MM.1S (cell line): ENCODE measurements around the gene CHAF1A.

Experiments
- DNase-seq: peaks from one replicate; pipeline ENCODE4 v3.0.0-alpha.2; 2015
- H2AFZ ChIP-seq: fragments of 300-600 bp; sonication (generic); 2 replicates; pipeline ENCODE4 v1.6.0; 2016; ENCODE audit warnings: antibody characterized with exemption, low read length
- H3F3A ChIP-seq: fragments of 300-600 bp; sonication (generic); 2 replicates; pipeline ENCODE4 v1.6.1; 2016; ENCODE audit warnings: mild to moderate bottlenecking, antibody characterized with exemption, low read length, moderate library complexity, mixed read lengths; ENCODE audit not compliant: insufficient read depth
- H3K27ac ChIP-seq: fragments of 300-600 bp; sonication (generic); 2 replicates; pipeline ENCODE4 v1.5.1; 2016; ENCODE audit warnings: mild to moderate bottlenecking, low read length
- H3K27me3 ChIP-seq: fragments of 300-600 bp; sonication (generic); replicated peaks from 2 replicates; pipeline ENCODE4 v1.6.0; 2016; ENCODE audit warnings: low read length; ENCODE audit not compliant: insufficient read depth
- H3K36me3 ChIP-seq: fragments of 300-600 bp; sonication (generic); replicated peaks from 2 replicates; pipeline ENCODE4 v1.6.1; 2016; ENCODE audit warnings: mild to moderate bottlenecking, low read length, mixed read lengths; ENCODE audit not compliant: insufficient read depth
- H3K4me1 ChIP-seq: fragments of 300-600 bp; sonication (generic); 2 replicates; pipeline ENCODE4 v1.6.1; 2016; ENCODE audit warnings: low read length, mixed read lengths
- H3K4me2 ChIP-seq: fragments of 300-600 bp; sonication (generic); 2 replicates; pipeline ENCODE4 v1.6.0; 2016; ENCODE audit warnings: low read depth, low read length
- H3K4me3 ChIP-seq: fragments of 300-600 bp; sonication (generic); 2 replicates; pipeline ENCODE4 v1.5.1; 2016; ENCODE audit warnings: low read length, mixed read lengths
- H3K79me2 ChIP-seq: fragments of 300-600 bp; sonication (generic); 2 replicates; pipeline ENCODE4 v1.6.1; 2016; ENCODE audit warnings: mixed run types, low read length, mixed read lengths
- H3K9ac ChIP-seq: fragments of 300-600 bp; sonication (generic); 2 replicates; pipeline ENCODE4 v1.6.1; 2016; ENCODE audit warnings: low read length, mixed read lengths
- H3K9me2 ChIP-seq: fragments of 300-600 bp; sonication (generic); replicated peaks from 2 replicates; pipeline ENCODE4 v1.6.1; 2016; ENCODE audit warnings: mild to moderate bottlenecking, low read length, mixed read lengths; ENCODE audit not compliant: insufficient read depth
- H3K9me3 ChIP-seq: fragments of 300-600 bp; sonication (generic); replicated peaks from 2 replicates; pipeline ENCODE4 v1.6.1; 2016; ENCODE audit warnings: mild to moderate bottlenecking, low read length, mixed read lengths; ENCODE audit not compliant: insufficient read depth
- H4K20me1 ChIP-seq: fragments of 300-600 bp; sonication (generic); 2 replicates; pipeline ENCODE4 v1.6.1; 2016; ENCODE audit warnings: mild to moderate bottlenecking, low read length, moderate library complexity, mixed read lengths; ENCODE audit not compliant: insufficient read depth
- EZH2 ChIP-seq: fragments of 300-600 bp; sonication (generic); optimal IDR thresholded peaks from 2 replicates; pipeline ENCODE3; 2017; ENCODE audit warnings: low read depth, mild to moderate bottlenecking, antibody characterized with exemption, low read length, mixed read lengths
- EZH2phosphoT487 ChIP-seq: fragments of 300-600 bp; sonication (generic); IDR thresholded peaks from 2 replicates; pipeline ENCODE4 v1.6.1; 2018; ENCODE audit warnings: antibody characterized with exemption, low read length
- TF ChIP-seq, protein P1 (sequence below): fragments of 300-600 bp; sonication (generic); IDR thresholded peaks from 2 replicates; pipeline ENCODE4 v1.5.1; 2016; ENCODE audit warnings: antibody characterized with exemption, low read length, mixed read lengths

CHAF1A gene

DNA sequence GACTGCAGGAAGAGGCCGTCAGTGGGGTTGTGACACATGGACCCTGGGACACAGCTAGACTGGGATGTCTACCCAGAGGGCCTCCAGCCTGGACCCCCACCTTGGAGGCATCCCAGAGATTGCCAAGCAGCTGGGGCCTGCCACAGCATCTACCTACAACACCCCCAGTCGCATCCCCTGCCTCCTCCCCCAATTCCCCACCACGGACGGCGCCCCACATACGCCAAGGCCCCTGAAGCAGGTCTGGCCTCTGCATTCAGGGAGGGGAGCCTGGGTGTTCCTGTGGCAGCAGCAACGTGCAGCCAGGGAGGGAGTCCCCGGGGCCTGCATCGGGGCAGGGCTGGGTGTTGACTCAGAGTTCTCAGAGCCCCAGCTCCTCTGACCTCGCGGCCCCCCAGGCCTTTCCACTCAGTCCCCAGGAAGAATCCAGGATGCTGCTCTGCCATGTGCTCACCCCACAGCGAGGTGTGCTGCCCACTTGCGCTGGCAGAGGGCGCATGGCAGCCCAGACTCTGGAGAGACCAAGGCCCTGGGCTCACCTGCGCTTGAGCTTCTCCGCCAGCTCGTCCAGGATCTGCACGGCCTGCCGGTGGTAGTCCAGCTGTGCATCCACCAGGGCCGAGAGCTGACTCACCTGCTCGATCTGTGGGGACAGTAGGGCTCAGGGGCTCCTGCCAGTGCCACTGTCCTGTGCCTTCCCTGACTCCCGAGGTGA is 39.5 kb upstream of the CHAF1A start:
- no peak overlapping the region for H3K4me3 ChIP-seq
- peaks cover 9% of the 10 kb centered on the region for H3K79me2 ChIP-seq
- H3K27ac ChIP-seq: no peak overlapping the region
- H3K9me2 ChIP-seq: no peaks in the 10 kb centered on the region
- H3K27me3 ChIP-seq: no peaks in the 10 kb centered on the region
- no peaks in the 10 kb centered on the region for H4K20me1 ChIP-seq
- no peaks in the 10 kb centered on the region for H3K9me3 ChIP-seq
- no peak overlapping the region for H2AFZ ChIP-seq
- no peaks in the 10 kb centered on the region for H3K4me1 ChIP-seq
- TF ChIP-seq EZH2phosphoT487 (no peak), EZH2 (no peak)
- TF ChIP-seq, protein P1, sequence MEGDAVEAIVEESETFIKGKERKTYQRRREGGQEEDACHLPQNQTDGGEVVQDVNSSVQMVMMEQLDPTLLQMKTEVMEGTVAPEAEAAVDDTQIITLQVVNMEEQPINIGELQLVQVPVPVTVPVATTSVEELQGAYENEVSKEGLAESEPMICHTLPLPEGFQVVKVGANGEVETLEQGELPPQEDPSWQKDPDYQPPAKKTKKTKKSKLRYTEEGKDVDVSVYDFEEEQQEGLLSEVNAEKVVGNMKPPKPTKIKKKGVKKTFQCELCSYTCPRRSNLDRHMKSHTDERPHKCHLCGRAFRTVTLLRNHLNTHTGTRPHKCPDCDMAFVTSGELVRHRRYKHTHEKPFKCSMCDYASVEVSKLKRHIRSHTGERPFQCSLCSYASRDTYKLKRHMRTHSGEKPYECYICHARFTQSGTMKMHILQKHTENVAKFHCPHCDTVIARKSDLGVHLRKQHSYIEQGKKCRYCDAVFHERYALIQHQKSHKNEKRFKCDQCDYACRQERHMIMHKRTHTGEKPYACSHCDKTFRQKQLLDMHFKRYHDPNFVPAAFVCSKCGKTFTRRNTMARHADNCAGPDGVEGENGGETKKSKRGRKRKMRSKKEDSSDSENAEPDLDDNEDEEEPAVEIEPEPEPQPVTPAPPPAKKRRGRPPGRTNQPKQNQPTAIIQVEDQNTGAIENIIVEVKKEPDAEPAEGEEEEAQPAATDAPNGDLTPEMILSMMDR: 0 out of 2 replicates have a peak, but pooled peaks have one; percentile 8
- no peaks in the 10 kb centered on the region; the same call in 1 of the 2 replicates for H3F3A ChIP-seq
- no peak for DNase-seq
- H3K9ac ChIP-seq: no peak overlapping the region
- H3K4me2 ChIP-seq: no peak overlapping the region
- H3K36me3 ChIP-seq: 0 out of 2 replicates have a peak, but pooled peaks cover 4% of the 10 kb centered on the region

DNA sequence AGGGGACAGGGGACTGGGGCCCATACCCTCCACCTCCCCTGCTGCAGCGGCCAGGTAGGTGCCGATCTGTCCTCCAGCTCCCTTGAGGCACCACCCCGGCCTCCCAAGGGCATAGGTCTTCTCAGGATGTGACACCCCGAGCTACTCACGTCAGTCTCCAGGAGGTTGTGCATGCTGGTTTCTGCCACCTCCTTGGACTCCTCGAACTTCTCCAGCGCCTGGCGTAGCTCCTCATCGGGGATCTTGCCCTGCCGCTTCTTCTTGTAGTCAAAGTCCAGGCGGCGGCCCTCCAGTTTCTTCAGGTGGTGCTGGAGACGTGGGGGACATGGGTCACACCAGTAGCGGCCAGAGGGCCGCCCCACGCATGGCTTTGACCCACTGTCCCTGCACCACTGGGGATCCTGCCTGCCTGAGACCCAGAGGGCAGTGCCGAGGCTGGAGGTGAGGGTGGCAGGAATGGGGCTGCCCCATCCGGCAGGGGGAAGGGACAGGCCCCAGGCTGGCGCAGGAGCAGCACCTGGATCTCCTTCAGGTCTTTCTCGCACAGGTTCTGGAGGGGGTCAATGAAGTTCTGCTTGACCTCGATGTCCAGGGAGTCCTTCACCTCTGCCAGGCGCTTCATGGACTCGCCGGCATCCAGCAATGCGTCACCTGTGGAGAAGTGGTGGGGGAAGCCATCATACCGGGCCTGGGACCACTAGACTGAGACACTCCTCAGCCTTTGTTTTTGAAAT is 38.7 kb upstream of the CHAF1A start:
- 0 out of 2 replicates have a peak, but pooled peaks cover 4% of the 10 kb centered on the region for H3K36me3 ChIP-seq
- no peaks in the 10 kb centered on the region for H3K27me3 ChIP-seq
- no peaks in the 10 kb centered on the region for H4K20me1 ChIP-seq
- peaks cover 4% of the 10 kb centered on the region; the same call in 1 of the 2 replicates for H3K4me1 ChIP-seq
- H3K27ac ChIP-seq: no peak overlapping the region
- H3K4me2 ChIP-seq: no peak overlapping the region
- no peaks in the 10 kb centered on the region for H3K9me3 ChIP-seq
- no peak overlapping the region for H3K9ac ChIP-seq
- peaks cover 15% of the 10 kb centered on the region for H3K79me2 ChIP-seq
- H3K4me3 ChIP-seq: no peak overlapping the region
- no peaks in the 10 kb centered on the region for H3K9me2 ChIP-seq
- no peak overlapping the region for H2AFZ ChIP-seq
- H3F3A ChIP-seq: peaks cover 2% of the 10 kb centered on the region; the same call in 1 of the 2 replicates
- TF ChIP-seq, protein P1: no peak
- TF ChIP-seq EZH2 (no peak), EZH2phosphoT487 (no peak)
- DNase-seq: no peak

DNA sequence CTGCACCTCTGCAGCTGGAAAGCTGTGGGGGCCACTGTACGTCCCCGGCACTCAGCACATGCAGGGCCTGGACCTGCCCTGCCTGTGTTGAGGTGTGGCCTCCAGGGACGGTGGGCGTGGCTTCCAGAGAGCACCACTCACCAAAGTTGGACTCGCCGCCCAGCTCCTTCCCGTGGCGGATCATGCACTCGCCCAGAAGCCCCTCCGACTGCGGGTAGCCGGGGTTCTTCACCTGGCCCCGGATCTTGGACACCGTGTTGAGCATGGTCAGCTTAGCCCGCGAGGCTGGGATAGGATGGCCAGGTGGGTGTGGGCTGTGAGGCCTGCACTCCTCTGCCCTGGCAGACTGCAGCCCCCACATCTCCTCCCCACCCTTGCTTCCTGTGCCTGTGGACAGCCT is 37.1 kb upstream of the CHAF1A start:
- no peak overlapping the region for H3K4me3 ChIP-seq
- peaks cover 19% of the 10 kb centered on the region for H3K79me2 ChIP-seq
- no peak overlapping the region for H3K9ac ChIP-seq
- no peak overlapping the region for H3K4me2 ChIP-seq
- peaks cover 17% of the 10 kb centered on the region for H3F3A ChIP-seq
- H3K9me2 ChIP-seq: no peaks in the 10 kb centered on the region
- no peak overlapping the region for H2AFZ ChIP-seq
- no peaks in the 10 kb centered on the region for H3K9me3 ChIP-seq
- H4K20me1 ChIP-seq: no peaks in the 10 kb centered on the region; the same call in 1 of the 2 replicates
- TF ChIP-seq EZH2 (no peak), EZH2phosphoT487 (no peak)
- TF ChIP-seq, protein P1: no peak
- no peaks in the 10 kb centered on the region for H3K27me3 ChIP-seq
- peaks cover 17% of the 10 kb centered on the region for H3K4me1 ChIP-seq
- no peak for DNase-seq
- H3K36me3 ChIP-seq: 0 out of 2 replicates have a peak, but pooled peaks cover 4% of the 10 kb centered on the region
- H3K27ac ChIP-seq: no peak overlapping the region
